Occipital lobe (tissue), 3 donors: ENCODE measurements around the gene SPATA13. TPM values are rescaled to one million over a fixed set of nuclear protein-coding genes. Genes with fewer than 3 reads are reported as not detected.

ENCODE experiments used
- DNase-seq: peaks from one replicate; lab custom pipeline; 2025; lab: John Stamatoyannopoulos, UW
- small RNA-seq: library from RNA; depleted of rRNA; stranded (forward); fragments of <200 nt; gene quantifications from one replicate; pipeline ENCODE3, GENCODE V24; 2014
- total RNA-seq: library from RNA; depleted of rRNA; stranded (reverse); fragments of >200 nt; gene quantifications from one replicate; pipeline ENCODE4 v1.2.3, GENCODE V29; 2014

SPATA13 gene
- total RNA-seq, 1 donor from 2014 or later, result 20.0 TPM

GRCh38 chr13:24355103-24355502 is 194.6 kb downstream of the SPATA13 start:
- no peak for DNase-seq

- DNase-seq, result no peak
Measured at GRCh38 chr13:24356270-24356669, 195.8 kb downstream of the SPATA13 start.

Small RNA genes within 50 kb of the gene (small RNA-seq; reads per million reads assigned to genes)
- 0.09 reads per million for gene MIR2276

Other genes starting within 250 kb of the SPATA13 start
- gene C1QTNF9, start 148.9 kb downstream of the SPATA13 start, total RNA-seq, result not detected